Right lobe of liver (tissue), 6 donors: ENCODE results near the gene DCAF17. TPM values are rescaled to one million over a fixed set of nuclear protein-coding genes. Genes with fewer than 3 reads are reported as not detected.

Experiments used
- ATAC-seq, 4 donors: fragments of 200-7000 bp; cut with Tn5 transposase; one replicate each; pipeline ENCODE4 v1.9.1; 2020; ENCODE audit warnings: mild to moderate bottlenecking in 4 of 4, moderate library complexity in 4 of 4
- DNase-seq, 3 donors: peaks; one replicate each; pipeline ENCODE4 v3.0.0-alpha.2; 2020
- H3K27ac ChIP-seq, 3 donors: fragments of 200-600 bp; one replicate each; pipeline ENCODE4 v1.8.0; 2022
- H3K27me3 ChIP-seq, 2 donors: fragments of 200-600 bp; one replicate each; pipeline ENCODE4 v1.8.0; 2022
- H3K36me3 ChIP-seq, 4 donors: fragments of 200-600 bp; sonication (generic) in 1 of 4; one replicate each; pipeline versions ENCODE4 v1.5.1 to v1.8.0; 2017 to 2022; ENCODE audit warnings: control low read depth in 1 of 4
- H3K4me1 ChIP-seq, 4 donors: fragments of 200-600 bp; sonication (generic) in 1 of 4; one replicate each; pipeline versions ENCODE4 v1.5.1 to v1.8.0; 2017 to 2022; ENCODE audit warnings: control low read depth in 1 of 4
- H3K4me3 ChIP-seq, 3 donors: fragments of 200-600 bp; one replicate each; pipeline ENCODE4 v1.8.0; 2022
- H3K9me3 ChIP-seq, 4 donors: fragments of 200-600 bp; sonication (generic) in 1 of 4; one replicate each; pipeline versions ENCODE4 v1.5.1 to v1.8.0; 2017 to 2022; ENCODE audit warnings: control low read depth in 1 of 4
- CTCF ChIP-seq, 4 donors: fragments of 200-600 bp in 3 of 4; fragments of 450-650 bp in 1 of 4; IDR thresholded peaks; one replicate each; pipeline versions ENCODE4 v1.5.1 to v1.8.0; 2016 to 2022; ENCODE audit warnings: antibody characterized with exemption in 4 of 4, mild to moderate bottlenecking in 2 of 4
- POLR2A ChIP-seq: fragments of 450-650 bp; IDR thresholded peaks from one replicate; pipeline ENCODE4 v1.6.1; 2017; ENCODE audit warnings: antibody characterized with exemption, mild to moderate bottlenecking
- WGBS: methylation state at CpG from one replicate; pipeline ENCODE4 v1.1.6; 2018; ENCODE audit warnings: low coverage, low lambda C conversion rate; ENCODE audit not compliant: insufficient coverage; ENCODE audit errors: missing lambda C conversion rate; 5-methylcytosine and 5-hydroxymethylcytosine counted together
- intact Hi-C, 2 donors: fragments of 100-400 bp; cut with DNase I; formaldehyde crosslinking; loops; one replicate each; pipeline versions ENCODE4 v1.11.2 to v1.14.1; 2022
- total RNA-seq, 6 experiments: library from RNA; depleted of rRNA in 2 of 6; stranded (reverse); fragments of >200 nt in 2 of 6; fragmentation: NEBNext Ultra II Directional in 3 of 6; extraction: Animal tissue kit (Norgen Biotek cat#: 25700) in 3 of 6; gene quantifications; one replicate each; pipeline versions ENCODE4 v1.1.0 to v1.2.4, GENCODE V29; 2016 to 2023
- donor health status: DM: no; HTN: yes; CAD: no.
- donor health status: DM: no; HTN: no; CAD: no.
- donor health status: DM: no; HTN: no; CAD: no.
- donor health status: DM: no; HTN: yes; CAD: no.
- donor health status: DM: no; HTN: yes; CAD: no.

DCAF17 gene
- total RNA-seq, 6 experiments from 2014 or later = 5.5 to 8.1 (median 6.9) TPM

DNA sequence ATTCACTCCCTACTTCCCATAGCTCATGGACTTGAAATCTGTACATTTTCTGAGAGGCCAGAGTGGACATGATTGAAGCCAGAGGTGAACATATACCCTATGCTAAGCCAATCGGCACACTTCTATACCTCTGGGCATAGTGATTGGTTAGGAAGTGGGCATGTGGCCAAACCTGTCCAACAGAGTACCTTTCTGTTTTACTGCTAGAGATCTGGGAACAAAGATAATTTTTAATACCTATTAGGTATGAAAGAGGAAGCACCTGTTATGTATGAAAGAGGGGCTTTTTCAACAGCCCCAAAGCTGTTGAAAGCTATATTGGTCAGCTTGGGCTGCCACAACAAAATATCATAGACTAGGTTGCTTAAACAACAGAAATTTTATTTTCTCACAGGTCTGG, 28.0 kb upstream of the DCAF17 start:
- ATAC-seq (no peak), DNase-seq (no peak)
- Histone ChIP-seq H3K27me3 (no peaks in the 10 kb centered on the region), H3K27ac (no peak overlapping the region), H3K9me3 (peaks cover 0 to 4% (median 1%) of the 10 kb centered on the region in 4 donors), H3K36me3 (no peaks in the 10 kb centered on the region), H3K4me1 (no peaks in the 10 kb centered on the region), H3K4me3 (no peak overlapping the region)
- WGBS = 86% methylated on average over 1 of the region's 1 CpG
- no peak for TF ChIP-seq POLR2A
- intact Hi-C loops = no loop called here

DNA sequence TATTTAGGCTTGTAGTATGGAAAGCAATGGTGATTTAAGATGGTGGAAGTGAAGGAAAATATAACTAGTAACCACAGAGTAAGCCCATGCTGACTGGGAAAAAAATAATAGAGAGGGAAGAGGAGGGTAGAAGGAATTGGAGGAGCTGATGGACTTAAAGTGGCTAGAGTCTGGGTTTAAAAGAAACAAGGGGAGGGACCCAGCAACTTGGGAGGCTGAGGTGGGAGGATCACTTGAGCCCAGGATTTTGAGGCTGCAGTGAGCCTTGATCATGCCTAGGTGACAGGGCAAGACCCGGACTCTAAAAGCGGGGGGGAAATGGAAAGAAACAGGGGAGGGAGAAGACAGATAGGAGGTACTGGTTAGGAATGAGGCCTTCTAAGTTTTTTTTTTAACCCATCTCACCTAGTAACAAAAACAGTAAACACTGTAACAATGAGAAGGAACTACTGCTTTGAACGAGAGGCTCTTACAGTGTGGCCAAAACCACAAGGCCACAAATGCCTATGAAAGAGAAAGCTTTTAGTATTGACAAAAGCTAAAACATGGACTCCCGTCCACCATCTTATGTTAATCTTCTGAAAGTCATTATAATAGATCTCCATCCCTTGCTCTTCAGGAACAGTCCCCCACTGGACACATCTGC, 26.9 kb upstream of the DCAF17 start:
- no peak for ATAC-seq
- TF ChIP-seq POLR2A = no peak
- no peak for TF ChIP-seq CTCF (IDR thresholded peaks at IDR 0.05)
- 79% methylated on average over 4 of the region's 4 CpGs for WGBS
- Histone ChIP-seq H3K9me3 (peaks cover 0 to 4% (median 0%) of the 10 kb centered on the region in 4 donors), H3K27me3 (no peaks in the 10 kb centered on the region), H3K27ac (no peak overlapping the region), H3K36me3 (no peaks in the 10 kb centered on the region), H3K4me3 (no peak overlapping the region), H3K4me1 (no peaks in the 10 kb centered on the region)
- intact Hi-C loops = no loop called here
- DNase-seq = no peak

DNA sequence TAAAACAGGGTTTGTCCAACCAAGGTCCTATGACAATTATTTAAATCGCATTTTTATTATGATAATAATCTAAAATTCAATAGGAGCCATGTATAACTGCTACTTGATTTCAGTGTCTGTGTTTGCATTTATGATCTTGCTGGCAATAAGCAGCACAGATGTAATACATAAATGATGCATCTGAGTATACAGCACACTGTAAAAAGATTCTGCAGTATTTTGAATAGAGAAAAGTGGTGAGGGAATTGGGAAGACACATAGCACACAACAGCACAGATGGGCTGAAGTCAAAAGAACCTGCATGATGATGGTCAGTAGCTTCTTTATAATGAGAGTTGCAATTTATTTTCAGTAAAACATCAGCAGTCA, 26.4 kb upstream of the DCAF17 start:
- 91% methylated on average over 1 of the region's 1 CpG for WGBS
- Histone ChIP-seq H3K36me3 (no peaks in the 10 kb centered on the region), H3K27me3 (no peaks in the 10 kb centered on the region), H3K27ac (no peak overlapping the region), H3K9me3 (no peaks in the 10 kb centered on the region), H3K4me1 (no peaks in the 10 kb centered on the region), H3K4me3 (no peak overlapping the region)
- no peak for DNase-seq
- intact Hi-C loops = no loop called here
- no peak for ATAC-seq
- TF ChIP-seq CTCF (IDR thresholded peaks at IDR 0.05) = no peak
- no peak for TF ChIP-seq POLR2A

GRCh38 chr2:171409436-171409971, 24.5 kb upstream of the DCAF17 start:
- H3K4me3 ChIP-seq = peak overlapping the region in 1 of 3 donors; percentile 14
- intact Hi-C loops = no loop called here
- H3K9me3 ChIP-seq = no peaks in the 10 kb centered on the region
- no peaks in the 10 kb centered on the region for H3K4me1 ChIP-seq
- peak in 3 of 4 donors; percentile 28 to 48 (median 29) for ATAC-seq
- WGBS = 79% methylated on average over 8 of the region's 8 CpGs
- DNase-seq = no peak
- H3K27ac ChIP-seq = no peak overlapping the region
- no peaks in the 10 kb centered on the region for H3K27me3 ChIP-seq
- no peaks in the 10 kb centered on the region for H3K36me3 ChIP-seq
- TF ChIP-seq CTCF (IDR thresholded peaks at IDR 0.05) (no peak), POLR2A (no peak)

DNA sequence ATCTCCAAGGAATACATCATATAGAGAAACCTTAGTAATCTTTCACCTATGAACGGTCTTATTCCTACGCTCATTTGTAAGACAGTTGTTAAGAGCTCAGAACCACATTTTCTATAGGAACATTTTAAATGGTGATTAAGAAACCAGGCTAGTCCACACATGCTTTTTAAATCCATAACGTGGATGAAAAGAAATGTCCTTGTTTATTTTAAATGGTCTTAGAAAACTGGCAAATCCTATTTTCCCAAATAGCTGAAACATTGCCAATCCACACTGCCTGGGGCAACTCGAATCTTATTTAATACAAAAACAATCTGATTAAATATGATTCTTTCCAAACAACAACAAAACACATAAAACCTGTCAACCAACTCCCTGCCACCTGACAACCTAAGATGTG, 23.9 kb upstream of the DCAF17 start:
- no peak for ATAC-seq
- H3K27me3 ChIP-seq = no peaks in the 10 kb centered on the region
- H3K9me3 ChIP-seq = no peaks in the 10 kb centered on the region
- intact Hi-C loops = loop anchor here in 1 of 2 donors (10.0 kb wide), 2 partner anchors 245 to 435 kb away; partner anchors contain the start of gene TLK1
- no peak for DNase-seq
- no peak overlapping the region for H3K4me3 ChIP-seq
- TF ChIP-seq POLR2A (no peak), CTCF (IDR thresholded peaks at IDR 0.05) (no peak)
- 69% methylated on average over 4 of the region's 4 CpGs for WGBS
- no peaks in the 10 kb centered on the region for H3K36me3 ChIP-seq
- H3K27ac ChIP-seq = no peak overlapping the region
- no peaks in the 10 kb centered on the region for H3K4me1 ChIP-seq
